T-helper 2 cell treated with Interferon-gamma antibody and Interleukin-4, amounts not matched to agents 5 μg/mL and 100 μg/mL, for 36 hours (primary cell): Measurements from ENCODE around the gene AARS2.
A peak's percentile ranks its signal among the peaks of the same experiment; 100 is the strongest.

Source experiments
- DNase-seq: peaks from one replicate; pipeline ENCODE4 v3.0.0; 2021; ENCODE audit warnings: low spot score
- H3K27ac Mint-ChIP-seq: one replicate; pipeline ENCODE4 v1.8.0; 2021; ENCODE audit warnings: mild to moderate bottlenecking, mixed read lengths
- H3K27me3 Mint-ChIP-seq: one replicate; pipeline ENCODE4 v1.8.0; 2021; ENCODE audit warnings: low read depth, mixed read lengths
- H3K36me3 Mint-ChIP-seq: one replicate; pipeline ENCODE4 v1.8.0; 2021; ENCODE audit warnings: low read depth, mixed read lengths
- H3K4me1 Mint-ChIP-seq: one replicate; pipeline ENCODE4 v1.8.0; 2021; ENCODE audit warnings: low read depth, mixed read lengths
- H3K4me3 Mint-ChIP-seq: one replicate; pipeline ENCODE4 v1.8.0; 2022; ENCODE audit warnings: mild to moderate bottlenecking, moderate library complexity, mixed read lengths
- H3K9me3 Mint-ChIP-seq: one replicate; pipeline ENCODE4 v1.8.0; 2021; ENCODE audit warnings: mixed read lengths

The AARS2 gene

GRCh38 chr6:44271914-44272313 lies 41.2 kb downstream of the AARS2 start:
- H3K9me3 Mint-ChIP-seq, result no peaks in the 10 kb centered on the region
- no peak overlapping the region for H3K27ac Mint-ChIP-seq
- peaks cover 61% of the 10 kb centered on the region for H3K27me3 Mint-ChIP-seq
- H3K4me1 Mint-ChIP-seq, result peaks cover 6% of the 10 kb centered on the region
- DNase-seq, result no peak
- H3K4me3 Mint-ChIP-seq, result no peak overlapping the region
- H3K36me3 Mint-ChIP-seq, result no peaks in the 10 kb centered on the region

- Mint-ChIP-seq H3K36me3 (no peaks in the 10 kb centered on the region), H3K4me1 (peaks cover 11% of the 10 kb centered on the region), H3K4me3 (peak overlapping the region; percentile 49), H3K9me3 (no peaks in the 10 kb centered on the region), H3K27ac (no peak overlapping the region), H3K27me3 (peaks cover 57% of the 10 kb centered on the region)
- DNase-seq, result no peak
Observed at GRCh38 chr6:44271406-44271723, 41.8 kb downstream of the AARS2 start.

GRCh38 chr6:44270526-44271405 lies 42.4 kb downstream of the AARS2 start:
- DNase-seq, result no peak
- peaks cover 57% of the 10 kb centered on the region for H3K27me3 Mint-ChIP-seq
- H3K4me1 Mint-ChIP-seq, result peaks cover 15% of the 10 kb centered on the region
- H3K27ac Mint-ChIP-seq, result no peak overlapping the region
- no peaks in the 10 kb centered on the region for H3K9me3 Mint-ChIP-seq
- no peaks in the 10 kb centered on the region for H3K36me3 Mint-ChIP-seq
- H3K4me3 Mint-ChIP-seq, result peak overlapping the region; percentile 49

DNA sequence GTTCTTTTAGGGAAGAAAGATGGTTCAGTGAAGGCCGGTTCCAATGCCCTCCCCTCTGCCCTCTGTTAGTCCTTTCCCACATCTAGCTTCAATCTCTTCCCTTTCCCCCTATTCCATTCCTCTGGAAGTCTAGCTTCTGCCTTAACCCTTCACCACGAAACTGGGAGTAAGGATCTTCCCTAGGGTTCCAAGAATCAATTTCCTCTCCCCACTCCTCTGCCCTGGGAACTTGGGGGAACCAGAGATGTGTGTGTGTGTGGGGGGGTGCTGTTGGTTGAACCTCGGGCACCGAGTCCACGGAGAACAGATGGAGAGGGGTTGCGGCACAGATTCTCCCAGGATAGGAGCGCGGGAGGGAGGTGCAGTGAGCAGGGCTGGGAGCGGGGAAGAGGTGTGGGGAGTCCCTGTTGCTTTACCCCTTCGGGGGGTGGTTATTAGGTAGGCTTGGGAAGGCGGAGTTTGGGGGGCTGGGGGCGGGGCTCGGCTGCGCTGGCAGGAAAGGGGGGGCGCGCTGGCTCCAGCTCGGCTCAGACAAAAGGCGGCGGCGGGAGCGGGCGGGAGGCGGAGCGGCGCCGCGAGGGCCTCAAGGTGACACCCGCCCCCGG lies 43.1 kb downstream of the AARS2 start, which contains the start of gene TMEM151B:
TMEM151B (plus strand) TSS at position 530 of the 605 bp plus-strand sequence. CDS start 293 bp downstream, outside the sequence.
- DNase-seq, result no peak
- H3K9me3 Mint-ChIP-seq, result no peaks in the 10 kb centered on the region
- H3K4me3 Mint-ChIP-seq, result peak within 1 kb of the TSS; percentile 49
- H3K27ac Mint-ChIP-seq, result no peak within 1 kb of the TSS
- peaks cover 17% of the 10 kb centered on the region for H3K4me1 Mint-ChIP-seq
- H3K27me3 Mint-ChIP-seq, result peaks cover 56% of the 10 kb centered on the region
- H3K36me3 Mint-ChIP-seq, result no peaks in the 10 kb centered on the region

DNA sequence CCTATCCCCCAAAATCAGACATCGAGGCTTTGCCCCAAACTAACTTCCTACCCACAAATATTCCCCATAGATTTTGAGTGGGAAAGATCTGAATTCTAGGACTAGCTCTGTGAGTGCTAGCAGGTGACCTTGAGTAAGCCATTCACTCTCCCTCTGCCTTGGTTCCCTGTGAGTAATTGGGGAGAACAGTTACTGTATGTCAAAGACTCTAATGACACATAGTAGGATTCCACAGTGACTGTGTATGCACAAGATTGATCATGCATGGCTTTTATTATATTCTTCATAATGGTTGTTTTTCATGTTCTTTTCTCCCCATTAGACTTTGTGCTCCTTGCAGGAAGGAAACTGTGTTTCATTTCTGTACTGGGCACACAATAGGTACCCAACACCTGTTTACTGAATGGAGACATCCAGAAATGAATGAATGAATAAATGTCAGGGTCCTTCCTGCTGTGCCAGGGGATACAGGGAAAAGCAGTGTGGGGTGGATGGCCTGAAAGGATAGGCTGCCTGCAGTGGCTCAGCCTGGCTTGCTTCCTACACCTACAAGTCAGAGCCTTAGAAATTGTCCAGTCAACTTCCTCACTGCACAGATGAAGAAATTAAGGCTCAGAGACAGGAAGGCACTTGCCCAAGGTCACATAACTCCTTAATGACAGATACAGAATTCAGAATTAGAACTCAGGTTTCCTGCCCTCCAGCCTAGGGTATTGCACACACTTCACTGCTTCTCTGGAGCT lies 43.8 kb downstream of the AARS2 start:
- DNase-seq, result no peak
- no peaks in the 10 kb centered on the region for H3K36me3 Mint-ChIP-seq
- no peak overlapping the region for H3K27ac Mint-ChIP-seq
- peaks cover 15% of the 10 kb centered on the region for H3K4me1 Mint-ChIP-seq
- peaks cover 49% of the 10 kb centered on the region for H3K27me3 Mint-ChIP-seq
- no peaks in the 10 kb centered on the region for H3K9me3 Mint-ChIP-seq
- H3K4me3 Mint-ChIP-seq, result peak overlapping the region; percentile 44

- Mint-ChIP-seq H3K36me3 (peaks cover 7% of the 10 kb centered on the region), H3K4me3 (no peak overlapping the region), H3K9me3 (no peaks in the 10 kb centered on the region), H3K27me3 (peaks cover 41% of the 10 kb centered on the region), H3K4me1 (peaks cover 27% of the 10 kb centered on the region), H3K27ac (no peak overlapping the region)
- peak; percentile 46 for DNase-seq
Observed at GRCh38 chr6:44268095-44268628, 45.0 kb downstream of the AARS2 start.

DNA sequence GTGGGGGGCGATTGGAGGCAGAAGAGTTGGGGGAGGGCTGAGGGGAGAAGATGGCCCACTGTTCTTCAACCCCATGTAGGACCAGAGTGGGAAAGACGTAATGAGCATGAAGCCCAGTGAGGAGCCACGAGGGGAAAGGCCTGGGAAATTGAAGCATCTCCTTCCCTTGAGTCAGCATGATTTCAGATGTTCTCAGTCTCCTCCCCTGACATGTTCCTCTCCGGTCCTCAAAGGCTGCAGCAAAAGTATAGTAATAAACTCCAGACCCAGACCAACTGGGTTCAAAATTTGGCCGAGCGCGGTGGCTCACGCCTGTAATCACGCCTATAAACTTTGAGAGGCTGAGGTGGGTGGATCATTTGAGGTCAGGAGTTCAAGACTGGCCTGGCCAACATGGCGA lies 45.9 kb downstream of the AARS2 start:
- peaks cover 16% of the 10 kb centered on the region for H3K36me3 Mint-ChIP-seq
- peaks cover 32% of the 10 kb centered on the region for H3K27me3 Mint-ChIP-seq
- DNase-seq, result no peak
- peaks cover 35% of the 10 kb centered on the region for H3K4me1 Mint-ChIP-seq
- no peaks in the 10 kb centered on the region for H3K9me3 Mint-ChIP-seq
- no peak overlapping the region for H3K27ac Mint-ChIP-seq
- no peak overlapping the region for H3K4me3 Mint-ChIP-seq

DNA sequence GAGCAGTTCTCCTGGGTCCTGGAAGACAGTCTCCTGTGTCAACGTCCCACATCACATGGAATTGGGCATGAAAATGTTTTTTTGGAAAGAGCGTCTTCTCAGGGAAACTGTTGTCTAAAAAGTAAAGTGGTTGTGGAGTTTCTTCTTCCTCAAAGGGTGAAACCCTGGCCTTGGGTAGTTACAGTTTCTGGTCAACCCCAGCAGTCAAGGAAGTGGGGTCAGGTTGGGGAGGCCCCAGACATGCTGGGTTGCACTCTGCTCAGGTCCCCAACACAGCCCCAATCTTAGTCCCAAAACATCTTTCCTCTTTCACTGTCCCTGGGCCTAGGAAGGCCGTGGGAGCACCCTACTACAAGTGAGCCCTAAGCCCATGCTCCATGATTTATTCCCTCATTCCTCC lies 46.8 kb downstream of the AARS2 start:
- Mint-ChIP-seq H3K27ac (peak overlapping the region; percentile 68), H3K9me3 (no peaks in the 10 kb centered on the region), H3K4me1 (peaks cover 39% of the 10 kb centered on the region), H3K36me3 (peaks cover 16% of the 10 kb centered on the region), H3K4me3 (peak overlapping the region; percentile 87), H3K27me3 (peaks cover 23% of the 10 kb centered on the region)
- DNase-seq, result no peak

DNA sequence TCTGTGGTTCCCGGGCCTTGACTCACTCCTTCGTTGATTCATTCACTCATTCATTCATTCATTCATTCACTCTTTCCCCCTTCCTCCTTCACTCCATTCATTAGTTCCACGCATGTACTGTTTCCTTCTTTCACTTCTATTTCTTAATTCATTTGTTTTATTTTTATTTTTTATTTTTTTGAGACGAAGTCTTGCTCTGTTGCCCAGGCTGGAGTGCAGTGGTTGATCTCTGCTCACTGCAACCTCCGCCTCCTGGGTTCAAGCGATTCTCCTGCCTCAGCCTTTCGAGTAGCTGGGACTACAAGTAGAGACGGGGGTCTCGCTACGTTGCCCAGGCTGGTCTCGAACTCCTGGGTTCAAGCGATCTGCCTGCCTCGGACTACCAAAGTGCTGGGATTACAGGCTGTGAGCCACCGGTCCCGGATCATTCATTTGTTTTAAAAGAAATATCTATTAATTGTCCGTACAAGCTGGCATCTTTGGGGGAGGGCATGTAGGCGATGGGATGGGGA lies 47.4 kb downstream of the AARS2 start:
- Mint-ChIP-seq H3K4me1 (peaks cover 42% of the 10 kb centered on the region), H3K9me3 (no peaks in the 10 kb centered on the region), H3K27ac (peak overlapping the region; percentile 93), H3K4me3 (peak overlapping the region; percentile 87), H3K27me3 (peaks cover 18% of the 10 kb centered on the region), H3K36me3 (peaks cover 21% of the 10 kb centered on the region)
- DNase-seq, result no peak

- DNase-seq, result peak; percentile 95
- Mint-ChIP-seq H3K36me3 (peaks cover 21% of the 10 kb centered on the region), H3K27me3 (peaks cover 18% of the 10 kb centered on the region), H3K9me3 (no peaks in the 10 kb centered on the region), H3K4me1 (peaks cover 42% of the 10 kb centered on the region), H3K4me3 (peak within 1 kb of the TSS; percentile 97), H3K27ac (peak within 1 kb of the TSS; percentile 93)
Observed at GRCh38 chr6:44265007-44265721, 48.0 kb downstream of the AARS2 start, which contains the start of gene NFKBIE. Gene NFKBIE, minus strand, starts transcription at chr6:44265551. Its CDS starts 205 bp downstream, at chr6:44265346.

- Mint-ChIP-seq H3K4me1 (peaks cover 40% of the 10 kb centered on the region), H3K4me3 (peak overlapping the region; percentile 97), H3K36me3 (peaks cover 27% of the 10 kb centered on the region), H3K27ac (peak overlapping the region; percentile 93), H3K9me3 (no peaks in the 10 kb centered on the region), H3K27me3 (peaks cover 10% of the 10 kb centered on the region)
- no peak for DNase-seq
Observed at GRCh38 chr6:44264154-44265006, 48.8 kb downstream of the AARS2 start.

GRCh38 chr6:44263354-44264100 lies 49.6 kb downstream of the AARS2 start:
- peak overlapping the region; percentile 93 for H3K27ac Mint-ChIP-seq
- H3K4me1 Mint-ChIP-seq, result peaks cover 40% of the 10 kb centered on the region
- H3K4me3 Mint-ChIP-seq, result peak overlapping the region; percentile 97
- H3K27me3 Mint-ChIP-seq, result peaks cover 2% of the 10 kb centered on the region
- DNase-seq, result peak; percentile 49
- no peaks in the 10 kb centered on the region for H3K9me3 Mint-ChIP-seq
- H3K36me3 Mint-ChIP-seq, result peaks cover 33% of the 10 kb centered on the region
